B cell (primary cell): ENCODE results near the gene AEN. TPM values are rescaled to one million over a fixed set of nuclear protein-coding genes. Genes with fewer than 3 reads are reported as not detected.

ENCODE experiments used
- ATAC-seq: fragments of 200-7000 bp; cut with Tn5 transposase; one replicate; pipeline ENCODE4 v1.10.0; 2021; ENCODE audit warnings: low read depth, mild to moderate bottlenecking, moderate number of reproducible peaks, moderate library complexity
- CTCF ChIA-PET: fragments of 350-600 bp; sonication (Branson Sonifier 250); formaldehyde crosslinking; loops from one replicate; lab custom pipeline; 2021; ENCODE audit warnings: antibody characterized with exemption, inconsistent platforms; lab: Charles Lee
- POLR2A ChIA-PET: fragments of 350-600 bp; sonication (Branson Sonifier 250); formaldehyde crosslinking; loops from one replicate; lab custom pipeline; 2021; ENCODE audit warnings: antibody characterized with exemption; lab: Charles Lee
- DNase-seq: peaks from one replicate; pipeline ENCODE4 v3.0.0; 2013
- H2AFZ ChIP-seq: 2 replicates; pipeline ENCODE4 v1.6.1; 2012; ENCODE audit warnings: mild to moderate bottlenecking, low read depth, low read length; ENCODE audit not compliant: insufficient read depth, poor library complexity, severe bottlenecking
- H3K27ac ChIP-seq, 2 donors: 1 replicate in 1 of 2; 2 replicates in 1 of 2; pipeline ENCODE4 v1.5.1; 2012 to 2013; ENCODE audit warnings: low read length in 2 of 2, mild to moderate bottlenecking in 2 of 2, moderate library complexity in 1 of 2
- H3K27me3 ChIP-seq, 4 experiments: fragments of 200-600 bp in 1 of 4; sonication (generic) in 1 of 4; replicated peaks in 1 of 4; 1 replicate in 2 of 4; 2 replicates in 2 of 4; pipeline versions ENCODE4 v1.6.1 to v1.7.0; 2013 to 2016; ENCODE audit warnings: low read length in 3 of 4, mild to moderate bottlenecking in 2 of 4, mixed read lengths in 1 of 4, moderate library complexity in 1 of 4; ENCODE audit not compliant: insufficient read depth in 4 of 4, control insufficient read depth in 3 of 4; ENCODE audit errors: control extremely low read depth in 1 of 4
- H3K36me3 ChIP-seq, 2 experiments: replicated peaks in 1 of 2; 1 replicate in 1 of 2; 2 replicates in 1 of 2; pipeline versions ENCODE4 v1.6.1 to v1.7.1; 2013; ENCODE audit warnings: low read length in 1 of 2; ENCODE audit not compliant: insufficient read depth in 2 of 2, control insufficient read depth in 1 of 2; ENCODE audit errors: control extremely low read depth in 1 of 2, extremely low read depth in 1 of 2
- H3K4me1 ChIP-seq, 2 donors: fragments of 200-600 bp in 1 of 2; sonication (generic) in 1 of 2; 1 replicate in 1 of 2; 2 replicates in 1 of 2; pipeline versions ENCODE4 v1.5.1 to v1.6.1; 2013 to 2017; ENCODE audit warnings: low read length in 2 of 2; ENCODE audit not compliant: control insufficient read depth in 2 of 2, insufficient read depth in 2 of 2
- H3K4me2 ChIP-seq: replicated peaks from 2 replicates; pipeline ENCODE3; 2012; ENCODE audit warnings: mild to moderate bottlenecking, low read depth, low read length; ENCODE audit not compliant: poor library complexity, severe bottlenecking
- H3K4me3 ChIP-seq, 5 experiments: fragments of 200-600 bp in 1 of 5; sonication (generic) in 1 of 5; 1 replicate in 3 of 5; 2 replicates in 2 of 5; pipeline versions ENCODE4 v1.5.1 to v1.7.0; 2011 to 2016; ENCODE audit warnings: low read length in 4 of 5, mild to moderate bottlenecking in 4 of 5, low read depth in 2 of 5, control low read depth in 1 of 5, moderate library complexity in 1 of 5; ENCODE audit not compliant: insufficient read depth in 1 of 5; ENCODE audit errors: control extremely low read depth in 1 of 5, extremely low read depth in 1 of 5
- H3K79me2 ChIP-seq: fragments of 200-600 bp; sonication (generic); one replicate; pipeline ENCODE4 v1.6.0; 2016; ENCODE audit warnings: low read length; ENCODE audit not compliant: control insufficient read depth, insufficient read depth
- H3K9ac ChIP-seq: fragments of 200-600 bp; sonication (generic); 2 replicates; pipeline ENCODE4 v1.6.1; 2017; ENCODE audit warnings: mild to moderate bottlenecking, low read length, moderate library complexity
- H3K9me3 ChIP-seq, 3 donors: one replicate each; pipeline versions ENCODE4 v1.6.1 to v1.7.1; 2013; ENCODE audit warnings: low read length in 2 of 3; ENCODE audit not compliant: control insufficient read depth in 2 of 3, insufficient read depth in 1 of 3; ENCODE audit errors: control extremely low read depth in 1 of 3
- H4K20me1 ChIP-seq: 2 replicates; pipeline ENCODE4 v1.6.0; 2012; ENCODE audit warnings: mild to moderate bottlenecking, low read length; ENCODE audit not compliant: insufficient read depth, control insufficient read depth, poor library complexity, severe bottlenecking
- H3K27ac Mint-ChIP-seq: one replicate; pipeline ENCODE4 v1.8.0; 2021; ENCODE audit warnings: mixed read lengths
- H3K27me3 Mint-ChIP-seq: one replicate; pipeline ENCODE4 v1.8.0; 2021; ENCODE audit warnings: mixed read lengths
- H3K4me1 Mint-ChIP-seq: one replicate; pipeline ENCODE4 v1.8.0; 2021; ENCODE audit warnings: mixed read lengths
- H3K4me3 Mint-ChIP-seq: one replicate; pipeline ENCODE4 v1.8.0; 2021; ENCODE audit warnings: mixed read lengths
- H3K9me3 Mint-ChIP-seq: one replicate; pipeline ENCODE4 v1.8.0; 2022; ENCODE audit warnings: mixed read lengths; ENCODE audit not compliant: insufficient read depth
- CTCF ChIP-seq: fragments of 200-600 bp; IDR thresholded peaks from one replicate; pipeline ENCODE4 v1.8.0; 2022; ENCODE audit warnings: antibody characterized with exemption, mild to moderate bottlenecking
- EZH2 ChIP-seq: IDR thresholded peaks from 2 replicates; pipeline ENCODE4 v1.6.1; 2012; ENCODE audit warnings: borderline replicate concordance, low read depth, mild to moderate bottlenecking, moderate library complexity, low read length; ENCODE audit not compliant: insufficient read depth, poor library complexity, severe bottlenecking
- WGBS: methylation state at CpG from one replicate; pipeline ENCODE4 v1.1.5; 2013; ENCODE audit warnings: missing lambda C conversion rate; ENCODE audit not compliant: insufficient coverage; 5-methylcytosine and 5-hydroxymethylcytosine counted together
- intact Hi-C: fragments of 100-400 bp; cut with micrococcal nuclease; formaldehyde crosslinking; loops from one replicate; pipeline ENCODE4 v1.10.0; 2022
- polyA plus RNA-seq: library from polyadenylated mRNA; depleted of rRNA; stranded (reverse); fragments of >200 nt; gene quantifications from 2 replicates; pipeline ENCODE4 v1.2.3, GENCODE V29; 2012
- total RNA-seq, 2 donors: library from RNA; stranded (reverse); fragments of 120-200 nt in 1 of 2; gene quantifications; 1 replicate in 1 of 2; 2 replicates in 1 of 2; pipeline versions ENCODE4 v1.2.3 to v1.2.4, GENCODE V29; 2013 to 2022

Gene AEN
- total and polyA plus RNA-seq, 2 donors (not counting 1 experiment from before 2014, with no cell fraction given): 18.5 to 42.9 TPM

- no peak overlapping the region for H3K4me3 Mint-ChIP-seq
- H3K9me3 Mint-ChIP-seq: no peaks in the 10 kb centered on the region
- no peaks in the 10 kb centered on the region for H4K20me1 ChIP-seq
- no peak overlapping the region for H3K4me3 ChIP-seq
- H3K79me2 ChIP-seq: peaks cover 9% of the 10 kb centered on the region
- peak overlapping the region; percentile 98 for H3K27ac Mint-ChIP-seq
- DNase-seq (no peak), ATAC-seq (no peak)
- peaks cover 0 to 11% of the 10 kb centered on the region in 2 experiments for H3K36me3 ChIP-seq
- no peak overlapping the region for H3K9ac ChIP-seq
- ChIA-PET POLR2A (interaction anchor here (0.7 to 1.1 kb wide), 4 partner anchors 25 to 38 kb away, joined by 3 to 4 read pairs (median 3); partner anchors contain the start of gene AEN), CTCF (interaction anchor here (1.0 to 8.8 kb wide), 4 partner anchors 9 to 37 kb away, joined by 3 to 120 read pairs (median 4); no protein-coding TSS in a partner anchor)
- intact Hi-C loops: no loop called here
- H3K4me2 ChIP-seq: no peak overlapping the region
- H2AFZ ChIP-seq: no peak overlapping the region
- H3K4me1 Mint-ChIP-seq: peaks cover 64% of the 10 kb centered on the region
- peaks cover 0 to 16% (median 0%) of the 10 kb centered on the region in 3 donors for H3K9me3 ChIP-seq
- no peak for TF ChIP-seq CTCF
- TF ChIP-seq EZH2: no peak
- H3K4me1 ChIP-seq: peaks cover 50 to 56% of the 10 kb centered on the region in 2 donors
- 96% methylated on average over 14 of the region's 18 CpGs for WGBS
- H3K27me3 ChIP-seq: no peaks in the 10 kb centered on the region
- no peak overlapping the region for H3K27ac ChIP-seq
- no peaks in the 10 kb centered on the region for H3K27me3 Mint-ChIP-seq
Measured at GRCh38 chr15:88658972-88659931, 38.1 kb downstream of the AEN start.
